Measurements from ENCODE around the gene ACSBG1.

Gene ACSBG1

DNA sequence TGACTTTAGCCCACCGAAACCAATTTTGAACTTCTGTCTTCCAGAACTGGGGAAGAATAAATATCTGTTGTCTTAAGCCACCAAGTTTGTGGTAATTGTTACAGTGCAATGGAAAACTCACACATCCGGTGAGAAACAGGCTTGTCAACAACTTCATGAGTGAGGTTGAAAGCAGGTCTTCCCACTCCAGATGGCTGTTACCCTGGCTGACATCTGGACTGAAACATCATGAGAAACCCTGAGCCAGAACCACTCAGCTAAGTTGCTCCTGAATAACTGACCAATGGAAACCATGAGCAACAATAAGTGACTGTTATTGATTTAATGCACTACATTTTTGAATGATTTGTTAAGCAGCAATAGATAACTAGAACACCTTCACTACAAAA lies 10.3 kb downstream of the ACSBG1 start:
- no peak for TF ChIP-seq EZH2 (IDR thresholded peaks at IDR 0.05; ENCODE audit: borderline replicate concordance, low read depth, low read length, severe bottlenecking)
- TF ChIP-seq, protein P1, sequence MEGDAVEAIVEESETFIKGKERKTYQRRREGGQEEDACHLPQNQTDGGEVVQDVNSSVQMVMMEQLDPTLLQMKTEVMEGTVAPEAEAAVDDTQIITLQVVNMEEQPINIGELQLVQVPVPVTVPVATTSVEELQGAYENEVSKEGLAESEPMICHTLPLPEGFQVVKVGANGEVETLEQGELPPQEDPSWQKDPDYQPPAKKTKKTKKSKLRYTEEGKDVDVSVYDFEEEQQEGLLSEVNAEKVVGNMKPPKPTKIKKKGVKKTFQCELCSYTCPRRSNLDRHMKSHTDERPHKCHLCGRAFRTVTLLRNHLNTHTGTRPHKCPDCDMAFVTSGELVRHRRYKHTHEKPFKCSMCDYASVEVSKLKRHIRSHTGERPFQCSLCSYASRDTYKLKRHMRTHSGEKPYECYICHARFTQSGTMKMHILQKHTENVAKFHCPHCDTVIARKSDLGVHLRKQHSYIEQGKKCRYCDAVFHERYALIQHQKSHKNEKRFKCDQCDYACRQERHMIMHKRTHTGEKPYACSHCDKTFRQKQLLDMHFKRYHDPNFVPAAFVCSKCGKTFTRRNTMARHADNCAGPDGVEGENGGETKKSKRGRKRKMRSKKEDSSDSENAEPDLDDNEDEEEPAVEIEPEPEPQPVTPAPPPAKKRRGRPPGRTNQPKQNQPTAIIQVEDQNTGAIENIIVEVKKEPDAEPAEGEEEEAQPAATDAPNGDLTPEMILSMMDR (IDR thresholded peaks at IDR 0.05; ENCODE audit: borderline replicate concordance, extremely low read depth, low read length, poor library complexity, severe bottlenecking), result no peak
- Histone ChIP-seq H3K27me3 (ENCODE audit: insufficient read depth, low read length, poor library complexity) (no peaks in the 10 kb centered on the region), H3K9me3 (ENCODE audit: insufficient read depth, low read length, severe bottlenecking) (no peaks in the 10 kb centered on the region), H3K4me2 (ENCODE audit: insufficient read depth, low read length) (no peak overlapping the region), H3K9ac (ENCODE audit: low read depth, low read length) (no peak overlapping the region), H3K4me3 (ENCODE audit: low read depth in 1 of 2, low read length in 2 of 2) (no peak overlapping the region), H3K27ac (ENCODE audit: low read length) (no peak overlapping the region), H4K20me1 (ENCODE audit: insufficient read depth, low read length) (no peaks in the 10 kb centered on the region), H2AFZ (ENCODE audit: low read depth, low read length) (no peak overlapping the region), H3K4me1 (ENCODE audit: insufficient read depth, low read length) (no peaks in the 10 kb centered on the region), H3K79me2 (ENCODE audit: insufficient read depth, low read length) (no peaks in the 10 kb centered on the region), H3K36me3 (ENCODE audit: insufficient read depth, low read length) (no peaks in the 10 kb centered on the region)
- no peak for ATAC-seq (ENCODE audit: insufficient read depth, low read depth)
- DNase-seq, result no peak

DNA sequence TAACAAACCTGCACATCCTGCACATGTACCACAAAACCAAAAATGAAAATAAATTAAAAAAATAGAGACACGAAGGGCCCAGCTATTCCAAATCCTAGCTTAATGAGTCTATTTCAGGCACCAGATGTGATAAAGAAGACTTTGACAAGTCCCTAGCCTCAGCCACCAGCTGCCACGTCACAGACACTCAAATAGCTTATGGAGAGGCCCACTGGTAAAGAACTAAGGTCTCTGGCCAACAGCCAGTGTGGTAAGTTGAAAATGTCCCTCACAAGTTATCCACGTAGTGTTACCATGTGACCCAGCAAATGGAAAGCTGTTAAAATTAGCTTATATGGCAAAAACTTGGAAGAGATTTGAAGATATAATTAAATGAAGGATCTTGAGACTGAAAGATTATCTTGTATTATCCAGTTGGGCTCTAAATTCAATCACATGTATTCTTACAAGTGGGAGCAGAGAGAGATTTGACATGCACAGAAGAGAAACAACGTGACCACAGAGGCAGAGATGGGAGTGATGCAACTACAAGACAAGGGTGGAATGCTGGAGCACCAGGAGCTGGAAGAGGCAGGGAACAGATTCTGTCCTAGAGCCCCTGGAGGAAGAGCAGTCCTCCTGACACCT lies 10.9 kb downstream of the ACSBG1 start:
- H2AFZ ChIP-seq (ENCODE audit: low read depth, low read length), result no peak overlapping the region
- no peak overlapping the region for H3K4me3 ChIP-seq (ENCODE audit: low read depth in 1 of 2, low read length in 2 of 2)
- H3K4me2 ChIP-seq (ENCODE audit: insufficient read depth, low read length), result no peak overlapping the region
- no peaks in the 10 kb centered on the region for H4K20me1 ChIP-seq (ENCODE audit: insufficient read depth, low read length)
- ATAC-seq (ENCODE audit: insufficient read depth, low read depth) (no peak), DNase-seq (no peak)
- TF ChIP-seq, protein P1 (IDR thresholded peaks at IDR 0.05; ENCODE audit: borderline replicate concordance, extremely low read depth, low read length, poor library complexity, severe bottlenecking), result no peak
- no peak for TF ChIP-seq EZH2 (IDR thresholded peaks at IDR 0.05; ENCODE audit: borderline replicate concordance, low read depth, low read length, severe bottlenecking)
- no peak overlapping the region for H3K27ac ChIP-seq (ENCODE audit: low read length)
- no peaks in the 10 kb centered on the region for H3K79me2 ChIP-seq (ENCODE audit: insufficient read depth, low read length)
- H3K27me3 ChIP-seq (ENCODE audit: insufficient read depth, low read length, poor library complexity), result no peaks in the 10 kb centered on the region
- H3K9me3 ChIP-seq (ENCODE audit: insufficient read depth, low read length, severe bottlenecking), result no peaks in the 10 kb centered on the region
- no peaks in the 10 kb centered on the region for H3K36me3 ChIP-seq (ENCODE audit: insufficient read depth, low read length)
- H3K4me1 ChIP-seq (ENCODE audit: insufficient read depth, low read length), result no peaks in the 10 kb centered on the region
- H3K9ac ChIP-seq (ENCODE audit: low read depth, low read length), result no peak overlapping the region

DNA sequence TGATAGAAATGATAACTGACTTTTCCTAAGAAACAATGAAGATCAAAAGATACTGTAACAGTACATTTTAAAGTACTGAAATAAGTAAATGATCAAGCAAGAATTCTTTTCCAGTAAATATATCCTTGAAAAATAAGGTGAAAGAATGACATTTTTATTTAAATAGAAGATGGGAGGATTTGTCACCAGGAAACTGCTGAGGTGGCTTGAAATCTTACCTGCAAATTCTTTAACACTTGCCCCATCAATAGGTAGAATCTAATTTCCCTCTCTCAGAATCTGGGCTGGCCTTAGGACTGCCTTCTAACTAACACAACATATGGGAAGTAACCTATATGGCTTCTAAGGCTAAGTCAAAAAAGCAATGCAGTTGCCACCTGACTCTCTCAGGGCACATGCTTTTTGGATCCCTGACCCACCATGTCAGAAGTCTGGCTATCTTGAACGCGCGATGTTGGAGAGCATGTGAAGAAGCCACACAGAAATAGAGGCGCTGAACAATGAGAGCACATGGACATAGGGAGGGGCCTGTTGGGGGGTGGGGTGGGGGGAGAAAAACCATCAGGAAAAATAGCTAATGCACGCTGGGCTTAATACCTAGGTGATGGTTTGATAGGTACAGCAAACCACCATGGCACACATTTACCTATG lies 11.5 kb downstream of the ACSBG1 start:
- no peak for TF ChIP-seq EZH2 (IDR thresholded peaks at IDR 0.05; ENCODE audit: borderline replicate concordance, low read depth, low read length, severe bottlenecking)
- TF ChIP-seq, protein P1 (IDR thresholded peaks at IDR 0.05; ENCODE audit: borderline replicate concordance, extremely low read depth, low read length, poor library complexity, severe bottlenecking), result no peak

More for the DNA sequence above, 11.5 kb downstream of the ACSBG1 start:
- Histone ChIP-seq H4K20me1 (ENCODE audit: insufficient read depth, low read length) (no peaks in the 10 kb centered on the region), H3K4me3 (ENCODE audit: low read depth in 1 of 2, low read length in 2 of 2) (no peak overlapping the region), H3K9me3 (ENCODE audit: insufficient read depth, low read length, severe bottlenecking) (no peaks in the 10 kb centered on the region), H3K79me2 (ENCODE audit: insufficient read depth, low read length) (no peaks in the 10 kb centered on the region), H3K36me3 (ENCODE audit: insufficient read depth, low read length) (no peaks in the 10 kb centered on the region), H3K4me2 (ENCODE audit: insufficient read depth, low read length) (no peak overlapping the region), H3K9ac (ENCODE audit: low read depth, low read length) (no peak overlapping the region), H2AFZ (ENCODE audit: low read depth, low read length) (no peak overlapping the region), H3K27ac (ENCODE audit: low read length) (no peak overlapping the region), H3K27me3 (ENCODE audit: insufficient read depth, low read length, poor library complexity) (no peaks in the 10 kb centered on the region), H3K4me1 (ENCODE audit: insufficient read depth, low read length) (no peaks in the 10 kb centered on the region)
- no peak for ATAC-seq (ENCODE audit: insufficient read depth, low read depth)
- DNase-seq, result no peak

Measured in DND-41 (cell line).